GM19099 (cell line): ENCODE data around the gene SNRPB.

Source experiments
- POLR2A ChIP-seq: IDR thresholded peaks from 3 replicates; pipeline ENCODE4 v1.6.1; 2011; ENCODE audit warnings: low read depth; ENCODE audit not compliant: insufficient read length; ENCODE audit errors: extremely low read depth

SNRPB gene

DNA sequence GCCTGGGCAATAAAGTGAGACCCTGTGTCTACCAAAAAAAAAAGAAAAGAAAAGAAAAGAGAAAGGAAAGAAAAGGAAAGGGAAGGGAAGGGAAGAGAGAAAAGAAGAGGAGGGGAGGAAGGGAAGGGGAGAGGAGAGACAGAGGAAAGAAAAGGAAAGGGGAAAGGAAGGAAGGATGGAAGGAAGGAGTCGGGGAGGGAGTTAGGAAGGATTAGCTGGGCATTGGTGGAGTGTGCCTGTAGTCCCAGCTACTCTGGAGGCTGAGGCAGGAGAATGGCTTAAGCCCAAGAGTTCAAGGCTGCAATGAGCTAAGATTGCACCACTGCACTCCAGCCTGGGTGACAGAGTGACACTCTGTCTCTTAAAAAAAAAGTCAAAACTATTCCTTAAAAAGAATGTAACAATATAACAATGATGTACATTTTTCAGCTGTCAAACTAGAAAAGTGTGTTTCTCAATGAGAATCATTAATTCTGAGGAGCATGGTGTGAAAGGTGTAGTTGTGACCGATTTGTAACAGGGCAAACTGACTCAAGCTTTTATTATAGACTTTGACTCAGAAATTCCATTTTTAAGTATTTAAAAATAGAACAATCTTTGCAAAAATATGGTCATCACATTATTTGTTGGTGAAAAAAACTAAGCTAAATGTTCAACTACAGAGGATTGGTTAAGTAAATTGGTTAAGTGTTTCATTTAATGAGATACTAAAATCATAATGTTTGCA lies 14.7 kb downstream of the SNRPB start:
- TF ChIP-seq POLR2A = no peak

DNA sequence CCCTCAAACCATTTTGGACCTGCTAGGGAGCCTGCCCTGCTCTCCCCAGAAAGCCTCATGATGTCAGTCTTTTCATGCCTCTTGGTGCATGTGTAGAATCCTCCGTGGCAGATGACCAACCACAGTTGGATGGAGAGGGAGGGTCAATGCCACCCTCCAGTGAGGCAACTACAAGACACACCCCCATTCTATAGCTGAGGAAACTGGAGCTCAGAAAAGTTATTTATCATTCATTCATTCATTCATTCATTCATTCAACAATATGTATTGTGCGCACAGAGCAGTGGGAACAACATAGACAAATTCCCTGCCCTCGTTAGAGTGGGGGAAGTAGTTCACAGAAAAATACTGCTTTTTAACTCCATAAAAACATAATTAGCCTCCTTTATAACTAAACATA lies 16.8 kb downstream of the SNRPB start:
- no peak for TF ChIP-seq POLR2A

DNA sequence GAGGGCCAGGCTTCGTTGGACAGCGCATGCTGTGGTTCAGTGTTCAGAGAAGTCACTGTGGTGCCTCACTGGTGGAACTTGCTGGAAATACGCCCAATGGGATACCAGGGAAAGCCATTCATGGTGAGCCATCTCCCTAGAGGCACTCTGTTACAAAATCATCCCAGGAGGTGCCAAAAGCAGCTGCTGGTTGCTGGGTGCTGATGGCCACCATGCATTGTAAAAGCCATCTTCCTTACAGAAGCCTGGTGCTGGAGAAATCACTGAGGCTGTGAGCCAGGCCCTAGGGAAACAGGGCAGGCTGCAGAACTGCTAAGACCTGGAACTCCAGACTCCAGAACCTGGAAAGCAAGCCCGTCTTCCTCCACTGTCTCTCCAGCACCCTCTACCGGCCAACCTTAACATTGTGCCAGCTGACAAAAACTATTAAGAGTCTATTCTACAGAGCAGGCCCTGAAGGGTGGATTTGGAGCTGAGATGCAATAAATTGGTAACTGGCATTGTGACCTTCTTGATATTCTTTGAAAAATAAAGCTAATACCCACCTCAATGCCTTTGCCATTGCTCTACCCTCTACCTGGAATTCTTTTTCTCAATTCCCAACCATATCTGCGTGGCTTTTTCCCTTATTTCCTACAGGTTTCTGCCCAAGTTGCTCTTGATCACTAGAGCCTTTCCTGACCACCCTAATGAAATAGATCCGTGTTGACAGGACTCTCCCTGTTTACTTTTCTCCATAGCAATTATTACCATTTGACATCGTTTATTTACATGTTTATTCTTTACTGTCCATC lies 18.5 kb downstream of the SNRPB start:
- TF ChIP-seq POLR2A = no peak

DNA sequence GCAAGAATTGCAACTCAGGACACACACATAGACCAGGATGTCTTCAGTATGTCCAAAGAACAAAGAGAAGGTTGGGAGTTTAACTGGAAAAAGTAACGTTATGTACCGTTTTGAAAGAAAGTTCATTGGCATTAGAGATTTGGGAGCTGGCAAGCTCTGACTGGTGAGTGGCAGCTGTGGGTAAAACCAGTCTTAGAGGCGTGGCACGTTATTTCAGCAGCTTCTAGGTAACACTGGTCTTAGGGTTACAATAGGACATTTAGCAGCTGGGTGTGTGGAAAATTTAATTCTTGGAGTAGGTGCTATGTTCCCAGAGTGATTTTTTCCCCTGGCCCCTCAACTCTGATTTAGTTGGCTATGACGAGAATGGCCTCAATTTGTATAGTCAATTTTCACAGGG lies 19.2 kb downstream of the SNRPB start:
- TF ChIP-seq POLR2A = no peak

DNA sequence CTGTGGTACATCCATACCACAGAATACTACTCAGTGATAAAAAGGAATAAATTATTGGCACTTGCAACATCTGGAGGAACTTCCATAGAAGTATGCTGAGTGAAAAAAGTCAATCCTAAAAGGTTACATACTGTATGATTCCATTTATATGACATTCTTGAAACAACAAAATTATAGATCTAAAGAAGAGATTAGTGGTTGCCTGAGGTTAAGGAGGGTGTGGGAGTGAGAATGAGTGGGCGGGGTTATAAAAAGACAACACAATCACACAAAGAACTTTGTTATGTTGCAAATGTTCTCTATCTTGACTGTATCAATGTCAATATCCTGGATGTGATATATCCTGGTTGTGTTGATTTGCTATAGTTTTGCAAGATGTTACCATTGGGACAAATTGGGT lies 21.2 kb downstream of the SNRPB start:
- TF ChIP-seq POLR2A = no peak

DNA sequence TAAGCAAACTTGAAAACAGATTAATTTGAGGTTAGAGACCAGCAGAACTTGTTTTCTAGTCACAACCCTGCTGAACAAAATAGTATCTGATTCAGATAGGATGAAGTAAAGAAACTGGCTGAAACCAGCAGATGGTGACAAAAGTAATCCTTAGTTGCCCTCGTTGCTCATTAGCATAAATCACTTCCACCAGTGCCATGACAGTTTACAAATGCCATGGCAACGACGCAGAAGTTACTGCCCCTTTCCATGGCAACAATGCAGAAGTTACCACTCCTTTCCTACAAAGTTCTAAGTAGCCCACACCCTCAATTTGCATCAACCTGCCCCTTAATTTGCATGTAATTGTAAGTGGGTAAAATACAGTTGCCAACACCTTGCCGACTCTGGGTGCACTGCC lies 23.7 kb downstream of the SNRPB start:
- no peak for TF ChIP-seq POLR2A

DNA sequence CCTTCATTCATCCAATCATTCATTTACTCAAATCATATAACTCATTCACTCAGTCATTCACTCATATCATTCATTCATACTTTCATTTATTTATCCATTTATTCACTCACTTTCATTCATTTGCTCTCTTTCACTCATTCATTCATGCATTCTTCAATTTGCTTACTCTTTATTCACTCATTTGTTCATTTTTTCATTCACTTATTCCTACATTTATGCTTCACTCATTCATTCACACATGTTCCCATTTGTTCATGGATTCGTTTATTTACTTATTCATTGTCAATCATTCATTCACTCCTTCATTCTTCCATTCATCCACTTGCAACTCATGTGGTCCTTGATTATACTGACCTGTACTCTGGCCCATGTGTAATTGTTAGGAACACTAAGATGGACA lies 39.4 kb downstream of the SNRPB start:
- no peak for TF ChIP-seq POLR2A

DNA sequence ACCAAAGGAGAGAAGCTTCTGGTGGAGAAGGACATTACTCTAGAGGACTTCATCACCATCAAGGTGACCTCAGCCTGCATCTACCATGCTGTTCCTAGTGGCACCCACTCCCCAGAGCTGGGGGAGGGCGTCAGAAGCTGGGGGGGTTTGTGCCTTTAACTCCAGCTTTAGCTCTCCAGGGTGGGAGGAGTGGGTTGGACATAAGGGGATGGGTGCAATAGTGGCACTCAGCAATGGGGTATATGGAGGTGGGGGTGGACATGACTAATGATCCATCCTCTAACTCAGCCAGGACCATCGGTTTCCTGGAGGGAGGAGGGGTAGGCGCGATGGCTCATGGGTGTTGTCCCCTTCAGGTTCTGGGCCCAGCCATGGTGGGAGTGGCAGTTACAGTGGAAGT lies 40.1 kb downstream of the SNRPB start:
- no peak for TF ChIP-seq POLR2A

DNA sequence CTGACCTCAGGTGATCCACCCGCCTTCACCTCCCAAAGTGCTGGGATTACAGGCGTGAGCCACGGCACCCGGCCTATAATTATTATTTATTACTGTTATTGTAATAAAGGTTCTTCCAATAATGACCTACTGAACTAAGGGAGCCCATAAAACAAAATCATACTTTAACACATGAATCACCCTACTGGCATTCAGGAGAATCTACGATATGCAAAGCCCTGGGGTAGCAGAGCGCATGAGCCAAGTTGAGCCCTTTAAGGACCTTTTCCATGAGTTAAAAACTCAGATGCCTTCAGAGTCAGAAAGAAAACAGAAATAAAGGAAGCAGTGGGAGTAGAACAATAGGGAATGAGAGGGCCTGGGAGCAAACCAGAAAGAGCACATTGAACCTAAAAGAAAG lies 41.5 kb downstream of the SNRPB start:
- TF ChIP-seq POLR2A = no peak

DNA sequence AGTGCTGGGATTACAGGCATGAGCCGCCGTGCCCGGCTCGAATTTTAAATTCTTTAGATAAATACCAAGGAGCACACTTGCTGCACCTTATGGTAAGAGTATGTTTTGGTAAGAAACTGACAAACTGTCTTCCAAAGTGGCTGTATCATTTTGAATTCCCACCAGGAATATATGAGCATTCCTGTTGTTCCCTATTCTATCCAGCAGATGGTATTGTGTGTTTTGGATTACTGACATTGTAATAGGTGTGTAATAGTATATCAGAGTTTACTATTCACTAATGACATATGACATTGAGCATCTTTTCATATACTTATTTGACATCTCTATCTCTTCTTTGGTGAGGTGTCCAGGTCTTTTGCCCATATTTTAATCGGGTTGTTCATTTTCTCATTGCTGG lies 49.3 kb downstream of the SNRPB start:
- TF ChIP-seq POLR2A = no peak

DNA sequence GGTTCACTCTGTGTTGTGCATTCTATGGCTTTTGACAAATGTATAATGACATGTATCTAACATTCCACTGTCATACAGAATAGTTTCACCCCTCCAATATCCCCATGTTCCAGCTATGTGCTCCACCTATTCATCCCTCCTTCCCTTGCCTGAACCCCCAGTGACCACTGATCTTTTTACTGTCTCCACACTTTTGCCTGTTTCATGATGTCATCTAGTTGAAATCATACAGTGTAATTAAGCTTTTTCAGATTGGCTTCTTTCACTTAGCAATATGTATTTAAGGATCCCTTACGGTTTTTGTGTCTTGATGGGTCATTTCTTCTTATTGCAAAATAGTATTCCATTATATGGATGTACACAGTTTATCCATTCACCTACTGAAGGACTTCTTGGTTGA lies 50.1 kb downstream of the SNRPB start:
- TF ChIP-seq POLR2A = no peak

DNA sequence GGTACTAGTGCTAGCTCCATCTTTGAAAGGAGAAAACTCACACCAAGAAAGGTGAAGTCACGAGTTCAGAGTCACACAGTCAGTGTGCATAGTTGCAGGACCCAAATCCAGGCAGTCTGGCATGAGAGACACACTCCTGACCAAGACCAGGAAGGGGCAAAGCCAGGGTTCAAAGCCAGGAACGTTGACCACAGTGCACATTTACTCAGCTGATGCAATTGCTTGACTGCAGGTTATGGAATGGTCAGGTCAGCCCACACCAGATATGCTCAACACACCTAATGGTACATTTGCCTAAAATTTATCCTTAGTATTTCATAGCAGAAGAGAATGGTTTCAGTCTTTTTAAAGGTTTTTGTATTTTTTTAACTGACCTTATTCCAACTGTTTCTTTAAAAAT lies 52.2 kb downstream of the SNRPB start:
- no peak for TF ChIP-seq POLR2A

DNA sequence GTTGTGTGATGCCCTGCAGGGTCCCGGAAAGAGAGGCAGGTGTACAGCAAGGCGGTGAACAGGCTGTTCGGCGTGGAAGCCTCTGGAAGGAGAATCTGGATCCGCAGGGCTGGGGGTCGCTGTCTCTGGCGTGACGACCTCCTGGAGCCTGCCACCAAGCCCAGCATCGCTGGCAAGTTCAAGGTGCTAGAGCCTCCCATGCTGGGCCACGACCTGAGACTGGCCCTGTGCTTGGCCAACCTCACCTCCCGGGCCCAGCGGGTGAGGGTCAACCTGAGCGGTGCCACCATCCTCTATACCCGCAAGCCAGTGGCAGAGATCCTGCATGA lies 53.4 kb downstream of the SNRPB start:
- no peak for TF ChIP-seq POLR2A

DNA sequence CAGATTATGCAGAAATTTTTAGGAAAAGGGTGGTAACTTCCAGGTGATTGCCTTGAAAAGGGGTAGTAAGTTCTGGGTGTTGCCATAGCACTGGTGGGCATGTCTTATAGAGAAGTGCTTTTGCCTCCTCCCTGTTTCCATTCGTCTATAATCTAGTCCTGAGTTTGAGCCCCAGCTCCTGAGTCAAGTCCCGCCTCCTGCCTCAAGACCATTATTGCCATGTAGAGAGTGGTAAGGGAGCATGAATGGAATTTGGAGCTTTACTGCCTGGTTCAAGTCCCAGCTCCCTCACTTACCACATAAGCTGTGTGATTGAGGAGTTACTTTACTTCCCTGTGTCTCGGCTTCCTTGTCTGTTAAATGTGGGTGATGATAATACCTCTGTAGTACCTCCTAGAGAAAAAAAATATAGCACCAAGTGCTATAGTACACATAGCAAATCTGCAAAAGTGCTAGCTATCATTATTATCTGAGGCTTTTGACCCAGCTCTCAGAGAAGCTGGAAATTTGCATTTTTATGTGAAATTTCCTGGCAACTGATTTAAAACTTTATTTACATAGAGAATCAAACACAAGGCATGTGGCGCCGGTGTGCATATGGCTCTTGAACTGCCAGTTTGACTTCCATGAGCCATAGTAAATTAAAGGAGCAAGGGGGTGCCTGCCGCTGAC lies 53.9 kb downstream of the SNRPB start:
- TF ChIP-seq POLR2A = no peak
